GM19468 (cell line): ENCODE data around the gene ITIH4.

Experiments used
- ATAC-seq: cut with Tn5 transposase; IDR thresholded peaks from one replicate; pipeline ENCODE4 v1.9.1; 2021; ENCODE audit warnings: mild to moderate bottlenecking, moderate library complexity, moderate number of reproducible peaks; ENCODE audit not compliant: unreplicated experiment; ENCODE audit errors: extremely low read depth

The ITIH4 gene

DNA sequence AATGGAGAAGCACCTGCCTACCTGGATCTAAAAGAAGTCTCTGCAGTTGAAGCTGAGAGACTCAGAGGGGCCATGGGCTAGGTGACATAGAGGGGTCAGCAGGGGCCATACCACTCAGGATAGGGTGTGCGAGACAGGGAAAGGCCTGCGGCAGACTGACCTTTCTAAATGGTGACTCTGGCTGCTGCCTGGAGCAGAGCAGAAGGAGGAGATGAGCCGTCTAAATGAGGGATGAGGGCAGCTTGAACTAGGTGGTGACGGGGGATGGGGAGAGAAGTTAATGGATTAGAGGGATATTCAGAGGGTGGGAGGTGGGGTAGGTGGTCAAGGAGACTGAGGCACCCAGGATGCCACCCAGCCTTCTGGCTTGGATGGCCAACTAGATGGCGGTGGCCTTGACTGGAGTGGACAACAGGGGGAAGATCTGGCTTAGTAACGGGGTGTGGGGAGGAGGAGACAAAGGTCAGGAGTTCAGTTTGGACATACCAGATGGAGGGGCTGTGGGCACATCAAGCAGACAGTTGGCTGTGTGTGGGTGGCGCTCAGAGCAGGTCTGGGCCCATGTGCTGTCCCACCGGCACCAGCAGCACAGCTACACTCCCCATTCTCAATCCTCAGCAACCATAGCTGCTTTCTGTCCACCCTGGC, 56.3 kb downstream of the ITIH4 start:
- ATAC-seq: no peak

DNA sequence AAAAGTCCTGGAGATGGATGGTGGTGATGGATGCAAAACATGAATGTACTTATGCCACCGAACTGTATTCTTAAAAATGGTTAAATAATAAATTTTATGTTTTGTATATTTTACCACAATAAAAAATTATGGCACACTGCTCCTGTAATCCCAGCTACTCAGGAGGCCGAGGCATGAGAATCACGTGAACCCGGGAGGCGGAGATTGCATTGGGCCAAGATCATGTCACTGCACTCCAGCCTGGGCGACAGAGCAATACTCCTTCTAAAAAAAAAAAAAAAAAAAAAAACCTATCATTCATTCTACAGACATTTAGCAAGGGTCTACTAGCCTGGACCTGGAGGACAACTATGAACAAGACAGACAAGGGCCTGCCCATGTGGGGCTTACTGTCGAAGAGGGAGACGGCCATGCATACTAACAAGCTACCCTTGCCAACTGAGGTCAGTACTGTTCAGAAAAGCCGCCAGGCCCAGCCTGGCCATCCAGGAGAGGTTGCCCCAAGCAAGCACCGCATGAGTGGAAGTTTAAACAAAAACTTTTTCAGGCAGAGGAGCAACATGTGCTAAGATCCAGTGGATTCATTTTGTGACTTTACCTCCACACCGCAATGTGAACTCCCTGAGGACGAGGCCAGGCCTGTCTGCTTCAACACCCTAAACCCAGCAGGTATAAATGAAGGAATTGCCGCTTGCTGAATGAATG, 57.0 kb downstream of the ITIH4 start:
- no peak for ATAC-seq

DNA sequence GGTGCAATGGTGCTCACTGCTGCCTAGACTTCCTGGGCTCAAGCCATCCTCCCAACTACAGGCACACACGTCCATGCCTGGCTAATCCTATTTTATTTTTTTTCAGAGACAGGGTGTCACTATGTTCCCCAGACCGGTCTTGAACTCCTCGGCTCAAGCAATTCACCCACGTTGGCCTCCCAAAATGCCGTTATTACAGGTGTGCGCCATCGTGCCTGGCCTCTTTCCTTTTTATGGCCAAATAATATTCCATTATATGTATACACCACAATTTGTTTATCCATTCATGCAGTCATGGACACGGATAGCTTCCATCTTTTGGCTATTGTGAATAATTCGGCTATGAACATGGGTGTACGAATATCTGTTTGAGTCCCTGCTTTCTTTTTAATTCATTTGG, 58.8 kb downstream of the ITIH4 start:
- no peak for ATAC-seq

DNA sequence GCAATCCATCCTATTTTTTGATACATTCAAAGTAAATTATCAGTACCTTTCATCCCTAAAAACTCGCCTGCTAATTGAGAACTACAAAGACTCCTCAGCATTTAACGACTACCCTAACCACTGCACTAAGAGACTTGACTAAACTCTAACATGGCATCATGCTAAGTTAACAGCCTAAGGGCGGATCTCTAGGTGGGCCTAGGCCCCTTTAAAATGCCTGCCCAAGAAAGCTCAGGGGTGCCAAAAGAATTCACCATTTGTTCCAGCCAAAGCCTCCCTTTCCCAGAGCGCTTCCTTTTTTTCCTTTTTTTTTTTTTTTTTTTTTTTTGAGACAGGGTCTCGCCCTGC, 59.2 kb downstream of the ITIH4 start:
- ATAC-seq: no peak

DNA sequence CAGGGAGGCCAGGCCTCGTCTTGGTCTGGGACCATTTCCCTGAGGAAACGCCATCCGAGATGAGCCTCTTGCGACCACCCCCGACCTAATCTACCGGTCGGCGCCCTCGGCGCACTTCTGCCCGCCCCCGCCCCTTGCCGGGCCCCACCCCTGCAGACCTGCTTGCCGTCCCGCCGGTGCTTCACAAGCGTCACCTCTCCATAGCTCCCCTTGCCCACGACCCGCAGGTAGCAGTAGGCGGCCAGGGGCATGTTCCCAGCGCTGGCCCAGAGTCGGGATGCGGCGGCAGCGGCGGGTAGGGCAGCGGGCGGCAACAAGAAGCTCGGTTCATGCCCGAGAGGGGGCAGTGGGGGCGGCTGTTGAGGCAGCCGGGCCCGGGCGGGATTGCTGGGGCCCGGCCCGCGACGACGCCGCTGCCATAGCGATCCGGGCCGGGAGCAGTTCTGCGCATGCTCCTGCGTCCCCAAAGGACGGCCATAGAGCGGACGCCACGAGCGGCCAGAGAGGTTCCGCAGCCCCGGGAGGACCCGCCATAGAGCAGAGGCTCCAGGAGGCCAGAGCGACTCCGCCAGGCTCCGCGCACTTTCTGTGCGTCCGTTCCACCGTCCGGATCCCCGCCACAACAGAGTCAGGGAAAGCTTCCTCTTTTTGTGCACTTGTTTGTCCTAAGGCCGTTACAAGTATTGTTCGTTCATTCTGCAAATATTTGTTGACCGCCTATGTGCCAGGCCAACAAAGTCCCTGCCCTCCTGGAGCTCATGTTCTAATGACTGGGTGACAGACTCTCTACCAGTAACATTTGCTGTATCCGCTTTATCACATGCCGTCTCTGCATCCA, 59.8 kb downstream of the ITIH4 start, which contains the start of gene NEK4:
NEK4 (minus strand) TSS at position 445 of the 838 bp plus-strand sequence; CDS start at position 251, 194 bp downstream.
- ATAC-seq: peak; percentile 91

DNA sequence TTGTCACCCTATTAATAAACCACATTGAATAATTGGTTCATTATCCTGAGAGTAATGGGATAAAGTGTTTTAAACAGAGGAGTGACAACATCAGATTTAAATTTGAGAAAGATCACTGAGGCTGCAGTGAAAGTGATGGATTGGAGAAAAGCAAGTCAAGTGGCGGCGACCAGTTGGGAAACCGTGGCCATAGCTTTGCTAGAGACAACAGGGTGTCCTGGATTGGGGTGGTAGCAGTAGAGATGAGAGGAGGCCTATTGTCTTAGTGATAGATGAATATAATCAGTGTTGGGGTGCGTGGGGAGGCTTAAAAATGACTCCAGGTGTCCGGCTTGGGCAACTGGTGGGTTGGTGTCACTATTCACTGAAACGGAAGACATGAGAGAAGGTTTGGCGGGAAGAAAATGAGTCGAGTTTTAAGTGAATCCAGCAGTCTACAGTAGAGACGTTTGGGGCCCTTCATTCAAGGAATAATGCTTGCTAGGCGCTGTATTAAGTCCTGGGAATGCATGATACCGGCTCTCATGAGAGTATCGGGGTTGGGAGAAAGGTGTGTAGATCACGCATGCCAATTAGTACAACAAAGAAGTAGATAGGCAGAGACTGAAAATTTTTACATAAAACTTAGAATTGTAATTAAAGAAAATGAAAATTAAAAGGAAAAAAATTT, 60.6 kb downstream of the ITIH4 start:
- ATAC-seq: no peak

DNA sequence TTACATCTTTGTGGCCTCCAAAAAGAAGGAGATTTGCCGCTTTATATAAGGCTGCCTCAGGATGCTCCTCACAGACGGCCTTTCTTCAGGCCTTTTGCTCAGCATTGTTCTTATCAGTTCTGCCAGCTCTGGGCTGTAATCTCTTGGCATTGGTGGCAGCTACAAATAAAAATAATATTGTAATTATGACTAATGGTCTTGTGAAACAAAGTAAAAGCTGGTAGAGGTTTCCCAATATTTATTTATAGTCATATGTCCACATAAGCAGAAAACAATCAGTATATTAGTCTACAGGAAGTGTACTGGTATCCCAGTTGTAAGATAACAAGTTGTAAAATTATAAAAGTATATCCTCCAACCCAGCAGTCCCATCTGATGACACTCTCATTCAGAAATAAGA, 67.0 kb downstream of the ITIH4 start:
- no peak for ATAC-seq
